HG03378 (cell line): ENCODE data around the gene ZFP28.

Source experiments
- ATAC-seq: cut with Tn5 transposase; IDR thresholded peaks from one replicate; pipeline ENCODE4 v1.9.1; 2021; ENCODE audit warnings: mild to moderate bottlenecking, moderate library complexity; ENCODE audit not compliant: unreplicated experiment

Gene ZFP28

DNA sequence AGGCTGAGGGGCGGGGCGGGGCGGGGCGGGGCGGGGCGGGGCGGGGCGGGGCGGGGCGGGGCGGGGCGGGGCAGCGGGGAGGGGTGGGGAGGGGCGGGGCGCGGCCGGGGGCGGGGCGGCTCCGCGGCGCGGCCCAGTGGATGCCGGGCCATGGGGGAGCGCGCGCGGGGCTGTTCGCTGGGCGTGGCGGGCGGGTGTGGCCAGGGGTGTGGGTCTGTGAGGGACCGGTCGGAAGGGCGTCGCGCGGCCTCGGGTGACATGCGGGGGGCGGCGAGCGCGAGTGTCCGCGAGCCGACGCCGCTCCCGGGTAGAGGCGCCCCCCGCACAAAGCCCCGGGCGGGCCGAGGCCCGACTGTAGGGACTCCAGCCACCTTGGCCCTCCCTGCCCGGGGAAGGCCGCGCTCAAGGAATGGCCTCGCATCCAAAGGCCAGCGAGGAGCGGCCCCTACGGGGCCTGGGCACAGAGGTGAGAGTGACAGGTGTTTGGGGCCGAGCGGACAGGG lies at the start of gene ZFP28:
TSS of gene ZFP28 (plus strand) at position 188 of the 503 bp plus-strand sequence. CDS start at position 259, 71 bp downstream.
- no peak for ATAC-seq

GRCh38 chr19:56491399-56491798 lies 47.3 kb upstream of the ZFP28 start:
- no peak for ATAC-seq

DNA sequence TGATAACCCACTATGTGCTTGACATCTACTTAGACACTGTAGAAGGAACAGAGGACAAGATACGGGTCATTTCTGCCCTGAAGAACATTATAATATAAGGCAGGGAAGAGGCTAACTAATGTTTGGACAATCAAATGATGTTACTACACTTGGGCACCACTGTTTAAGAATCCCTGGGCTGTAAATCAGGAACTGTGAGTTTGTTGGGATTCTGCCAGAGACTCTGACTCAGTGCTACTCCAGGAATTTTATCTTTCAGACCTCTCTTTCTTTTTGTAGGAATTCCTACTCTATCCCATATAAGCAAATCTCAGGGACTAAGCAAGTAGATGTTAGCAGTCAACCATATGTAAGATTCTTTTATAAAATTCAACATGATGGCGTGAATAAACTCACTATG lies 34.2 kb upstream of the ZFP28 start:
- no peak for ATAC-seq

DNA sequence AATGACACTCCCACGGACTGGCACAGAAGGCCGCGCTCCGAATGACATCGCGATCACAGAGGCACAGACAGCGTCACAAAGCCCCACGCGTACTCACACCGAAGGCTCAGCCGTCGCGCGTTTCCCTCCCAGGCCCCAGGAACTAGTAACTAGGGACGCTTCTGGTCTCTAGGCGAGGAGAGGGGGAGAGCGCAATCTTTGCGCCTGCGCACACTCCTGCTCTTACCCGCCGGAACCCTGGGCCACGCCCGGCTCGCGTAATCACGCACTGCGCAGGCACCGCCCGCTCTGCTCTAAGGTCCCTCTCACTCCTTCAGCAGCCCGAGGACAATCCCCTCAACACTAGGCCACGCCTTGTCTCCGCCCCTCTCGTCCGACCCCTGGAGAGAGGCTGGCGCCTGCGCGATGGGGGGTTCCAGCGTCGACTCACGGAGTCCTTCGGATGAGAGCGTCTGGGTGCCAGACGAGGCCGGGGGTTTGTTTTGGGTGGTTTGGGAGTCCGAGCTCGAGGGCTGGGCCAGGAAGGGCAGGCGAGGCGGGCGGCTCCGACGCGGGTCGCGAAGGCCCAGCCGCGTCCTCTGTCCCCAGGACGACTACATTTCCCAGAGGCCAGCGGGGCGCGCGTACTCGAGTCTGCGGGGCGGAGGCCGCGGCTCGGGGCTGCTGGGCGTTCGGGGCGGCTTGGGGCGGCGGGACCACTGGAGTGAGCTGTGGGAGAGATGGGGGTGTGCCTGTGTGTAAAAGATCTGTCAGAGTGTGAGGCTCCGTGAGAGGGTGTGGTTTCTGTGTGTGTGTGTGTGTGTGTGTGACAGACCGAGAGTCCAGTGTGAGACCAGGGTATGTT lies 31.1 kb upstream of the ZFP28 start, which contains the start of gene ZNF471:
TSS of gene ZNF471 (plus strand) at position 410 of the 844 bp plus-strand sequence. CDS start 3,717 bp downstream, outside the sequence.
- peak; percentile 70 for ATAC-seq

- ATAC-seq = no peak
Observed at GRCh38 chr19:56508290-56508778, 30.4 kb upstream of the ZFP28 start.

DNA sequence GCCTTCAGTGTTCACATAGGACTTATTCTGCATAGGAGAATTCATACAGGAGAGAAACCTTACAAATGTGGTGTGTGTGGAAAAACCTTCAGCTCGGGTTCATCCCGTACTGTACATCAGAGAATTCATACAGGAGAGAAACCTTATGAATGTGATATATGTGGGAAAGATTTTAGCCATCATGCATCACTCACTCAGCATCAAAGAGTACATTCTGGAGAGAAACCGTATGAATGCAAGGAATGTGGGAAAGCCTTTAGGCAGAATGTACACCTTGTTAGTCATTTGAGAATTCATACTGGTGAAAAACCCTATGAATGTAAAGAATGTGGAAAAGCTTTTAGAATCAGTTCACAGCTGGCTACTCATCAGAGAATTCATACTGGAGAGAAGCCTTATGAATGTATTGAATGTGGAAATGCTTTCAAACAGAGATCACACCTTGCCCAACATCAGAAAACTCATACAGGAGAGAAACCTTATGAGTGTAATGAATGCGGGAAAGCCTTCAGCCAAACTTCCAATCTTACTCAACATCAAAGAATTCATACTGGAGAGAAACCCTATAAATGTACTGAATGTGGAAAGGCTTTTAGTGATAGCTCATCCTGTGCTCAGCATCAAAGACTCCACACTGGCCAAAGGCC lies 13.4 kb upstream of the ZFP28 start:
- no peak for ATAC-seq

- no peak for ATAC-seq
Observed at GRCh38 chr19:56537442-56537841, 1.3 kb upstream of the ZFP28 start.

DNA sequence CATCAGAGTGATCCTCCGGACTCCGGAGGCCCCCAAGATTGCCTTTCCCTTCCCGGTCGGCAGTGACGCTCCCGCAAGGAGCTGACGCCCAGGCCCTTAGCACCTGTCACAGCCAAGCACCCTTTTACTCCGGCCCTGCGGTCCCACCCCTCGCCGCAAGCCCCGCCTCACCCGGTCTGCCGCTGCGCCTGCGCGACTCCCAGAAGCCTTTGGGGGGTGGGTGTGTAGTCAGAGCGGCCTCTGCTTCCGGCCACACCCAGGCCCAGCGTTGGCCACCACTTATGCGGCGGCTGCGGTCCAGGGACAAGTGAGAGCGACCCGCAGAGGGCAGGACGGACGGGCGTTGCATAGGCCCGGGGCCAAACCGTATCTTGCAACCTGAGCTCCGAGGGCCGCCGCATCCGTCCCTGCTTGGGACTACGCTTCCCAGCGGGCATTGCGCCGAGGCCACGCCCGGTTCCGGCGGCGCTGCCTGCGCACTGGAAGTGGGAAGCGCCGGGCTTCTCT lies 441 bp upstream of the ZFP28 start:
- peak; percentile 74 for ATAC-seq

DNA sequence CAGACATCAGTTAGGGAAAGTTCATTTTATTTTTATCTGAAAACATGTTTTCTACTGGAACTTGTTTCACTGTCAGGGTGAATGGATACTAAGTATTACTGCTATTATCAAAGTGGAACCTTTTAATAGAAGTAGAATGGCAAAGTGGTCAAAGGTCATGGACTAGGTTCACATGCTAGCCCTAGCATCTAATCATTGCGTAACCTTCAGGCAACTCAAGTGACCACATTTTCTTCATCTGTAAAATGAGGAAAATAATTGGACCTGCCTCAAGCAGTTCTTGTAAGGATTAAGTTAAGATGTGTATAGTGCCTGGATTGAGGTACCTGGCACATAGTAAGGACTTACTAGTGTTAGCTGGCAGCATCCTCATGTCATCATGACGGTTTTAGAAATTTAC lies 5.0 kb downstream of the ZFP28 start:
- ATAC-seq = no peak

GRCh38 chr19:56547535-56547934 lies 8.8 kb downstream of the ZFP28 start:
- ATAC-seq = no peak

- no peak for ATAC-seq
Observed at GRCh38 chr19:56554272-56554869, 15.6 kb downstream of the ZFP28 start.

- ATAC-seq = no peak
Observed at GRCh38 chr19:56562766-56563165, 24.0 kb downstream of the ZFP28 start.

DNA sequence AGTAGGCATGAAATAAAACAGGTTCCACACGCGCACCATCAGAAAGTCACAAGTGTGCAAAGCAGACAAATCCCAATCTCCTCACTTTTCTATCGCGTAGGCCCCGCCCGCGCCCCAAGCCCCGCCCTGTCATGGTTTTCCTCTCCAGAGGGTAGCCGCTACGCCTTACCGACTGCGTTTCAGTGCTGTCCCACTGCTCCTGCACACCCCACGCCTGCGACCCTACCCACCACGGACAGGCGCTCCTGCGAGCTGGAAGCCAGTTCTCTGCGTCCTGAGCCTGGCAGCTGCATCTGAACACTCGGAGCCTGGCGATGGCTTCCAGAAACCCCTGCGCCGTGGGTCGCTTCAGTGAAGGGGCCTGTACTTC lies 28.1 kb downstream of the ZFP28 start:
- peak; percentile 38 for ATAC-seq

GRCh38 chr19:56567274-56568120 lies 28.7 kb downstream of the ZFP28 start, which contains the start of gene ZNF470:
ZNF470 (plus strand) TSS chr19:56567468; CDS start chr19:56570312, 2,844 bp downstream.
- peak; percentile 94 for ATAC-seq

DNA sequence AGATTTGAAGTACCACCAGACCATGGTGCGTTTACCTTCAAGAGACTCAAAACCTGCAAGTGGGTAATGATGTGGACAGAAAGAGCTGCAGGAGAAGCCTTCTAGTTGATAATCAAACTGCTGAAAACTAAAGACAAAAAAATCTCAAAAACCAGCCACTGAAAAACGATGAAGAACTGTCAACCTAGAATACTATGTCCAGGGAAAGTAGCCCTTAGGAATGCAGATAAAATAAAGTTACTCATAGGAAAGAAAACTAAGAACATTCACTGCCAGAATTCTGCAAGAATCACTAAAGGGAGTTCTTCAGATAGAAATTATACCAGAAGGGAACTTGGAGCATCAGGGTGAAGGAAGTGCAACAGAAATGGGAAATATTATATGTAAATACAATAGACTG lies 33.8 kb downstream of the ZFP28 start:
- ATAC-seq = no peak

DNA sequence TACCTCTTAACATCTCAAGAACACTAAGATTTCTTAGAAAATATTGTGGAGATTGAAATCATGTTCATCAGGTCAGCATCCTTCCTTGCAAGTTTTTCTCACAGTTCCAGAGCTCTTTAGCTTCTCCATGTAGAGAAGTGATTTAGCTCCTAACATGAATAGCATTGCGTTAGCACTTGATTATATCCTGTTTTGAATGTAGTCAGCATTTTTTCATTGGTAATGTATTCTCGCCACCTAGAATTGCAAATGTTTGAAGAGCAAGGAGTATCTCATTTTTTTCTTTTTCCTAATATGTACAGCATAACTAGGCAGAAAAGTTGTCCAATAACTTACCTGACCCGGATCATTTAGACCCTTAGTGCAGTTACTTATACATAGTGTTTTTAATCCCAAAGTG lies 35.2 kb downstream of the ZFP28 start:
- no peak for ATAC-seq

- ATAC-seq = no peak
Observed at GRCh38 chr19:56577719-56578602, 39.2 kb downstream of the ZFP28 start.

DNA sequence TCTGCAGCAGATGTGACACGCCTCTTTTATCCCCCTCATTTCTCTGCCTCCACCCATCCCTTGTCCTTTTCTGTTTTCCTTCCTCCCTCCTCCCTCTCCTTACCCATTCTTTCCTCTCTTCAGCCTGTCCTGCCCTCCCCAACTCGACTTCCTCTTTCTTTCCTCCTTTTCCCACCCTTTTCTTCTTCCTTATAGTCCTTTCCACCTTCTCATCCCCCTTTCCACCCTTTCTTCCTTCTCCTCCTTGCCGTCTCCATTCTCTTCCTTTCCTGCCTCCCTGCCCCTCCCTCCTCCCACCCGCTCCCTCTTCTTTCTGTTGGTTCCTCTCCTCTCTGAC lies 55.7 kb downstream of the ZFP28 start:
- ATAC-seq = no peak

DNA sequence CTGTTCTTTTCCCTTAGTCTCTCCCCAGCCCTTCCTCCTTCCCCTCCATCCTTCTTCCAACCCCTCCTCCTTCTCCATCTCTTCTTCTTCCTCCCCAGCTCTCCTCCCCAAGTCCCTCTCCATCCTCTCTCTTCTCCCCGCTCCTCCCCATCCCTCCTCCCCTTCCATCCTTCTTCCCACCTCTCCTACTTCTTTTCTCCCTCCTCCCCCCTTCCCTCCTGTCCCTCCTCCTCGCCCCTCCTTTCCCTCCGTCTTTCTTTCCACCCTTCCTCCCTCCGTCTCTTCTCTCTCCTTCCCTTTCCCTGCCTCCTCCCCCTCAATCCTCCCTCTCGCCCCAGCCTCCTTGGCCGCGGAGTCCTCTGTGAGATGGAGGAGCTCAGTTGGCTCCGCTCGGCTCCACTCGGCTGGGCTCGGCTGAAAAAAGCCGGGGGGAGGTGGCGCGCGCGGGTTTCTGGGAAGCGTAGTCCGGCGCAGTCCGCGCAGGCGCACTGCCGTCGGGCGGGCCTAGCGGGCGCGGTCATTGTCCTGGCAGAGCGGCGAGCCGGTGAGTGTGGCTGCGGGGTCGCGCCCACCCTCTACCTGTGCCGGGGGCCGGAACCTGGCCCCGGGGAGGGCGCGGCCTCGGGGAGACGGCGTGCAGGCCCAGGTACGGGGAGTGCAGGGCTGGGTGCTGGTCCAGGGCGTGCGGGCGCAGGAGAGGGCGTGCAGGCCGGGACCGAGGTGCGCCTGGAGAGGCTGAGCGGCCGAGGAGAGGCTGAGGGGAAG lies 56.2 kb downstream of the ZFP28 start, which contains the start of gene ZNF71:
TSS of gene ZNF71 (plus strand) at position 520 of the 765 bp plus-strand sequence. CDS start 6,257 bp downstream, outside the sequence.
- peak; percentile 75 for ATAC-seq
